HCT116 (cell line): ENCODE data around the gene DYNC2H1.

Source experiments
- CEBPB ChIP-seq: IDR thresholded peaks from 2 replicates; pipeline ENCODE4 v1.6.1; 2012; ENCODE audit warnings: low read depth
- FOSL1 ChIP-seq: IDR thresholded peaks from 2 replicates; pipeline ENCODE4 v1.6.1; 2012; ENCODE audit warnings: low read depth
- MAX ChIP-seq: IDR thresholded peaks from 2 replicates; pipeline ENCODE4 v1.6.1; 2012
- POLR2A ChIP-seq: IDR thresholded peaks from 2 replicates; pipeline ENCODE4 v1.7.0; 2011; ENCODE audit warnings: borderline replicate concordance; ENCODE audit not compliant: insufficient read depth, insufficient read length; ENCODE audit errors: extremely low read depth
- POLR2AphosphoS5 ChIP-seq: IDR thresholded peaks from 2 replicates; pipeline ENCODE4 v1.6.1; 2011; ENCODE audit warnings: mild to moderate bottlenecking, low read depth, low read length, moderate library complexity
- RAD21 ChIP-seq: IDR thresholded peaks from 2 replicates; pipeline ENCODE4 v1.6.1; 2012; ENCODE audit warnings: low read depth, mild to moderate bottlenecking
- REST ChIP-seq: IDR thresholded peaks from 2 replicates; pipeline ENCODE4 v1.6.1; 2012; ENCODE audit warnings: low read depth
- SIN3A ChIP-seq: IDR thresholded peaks from 2 replicates; pipeline ENCODE4 v1.6.1; 2012; ENCODE audit warnings: low read depth
- TCF7L2 ChIP-seq: IDR thresholded peaks from 2 replicates; pipeline ENCODE4 v1.7.0; 2011; ENCODE audit warnings: borderline replicate concordance, inconsistent platforms; ENCODE audit not compliant: insufficient read depth, insufficient read length; ENCODE audit errors: extremely low read depth
- YY1 ChIP-seq: IDR thresholded peaks from 2 replicates; pipeline ENCODE4 v1.6.1; 2011; ENCODE audit warnings: low read length, low read depth, moderate library complexity, mild to moderate bottlenecking; ENCODE audit not compliant: insufficient replicate concordance; ENCODE audit errors: extremely low read depth
- TF ChIP-seq, protein P1 (sequence below), 3 experiments: fragments of 200-600 bp in 1 of 3; sonication (generic) in 1 of 3; IDR thresholded peaks in 2 of 3; conservative IDR thresholded peaks in 1 of 3; 2 replicates each; pipeline ENCODE4 v1.5.1; 2012 to 2017; ENCODE audit warnings: low read depth in 2 of 3, low read length in 2 of 3, antibody characterized with exemption in 1 of 3, borderline replicate concordance in 1 of 3, control low read depth in 1 of 3, mild to moderate bottlenecking in 1 of 3, mixed read lengths in 1 of 3, mixed run types in 1 of 3, moderate library complexity in 1 of 3; ENCODE audit not compliant: insufficient read depth in 1 of 3
- TF ChIP-seq, protein P2 (sequence below): IDR thresholded peaks from 2 replicates; pipeline ENCODE4 v1.6.1; 2012

- TF ChIP-seq, protein P1, sequence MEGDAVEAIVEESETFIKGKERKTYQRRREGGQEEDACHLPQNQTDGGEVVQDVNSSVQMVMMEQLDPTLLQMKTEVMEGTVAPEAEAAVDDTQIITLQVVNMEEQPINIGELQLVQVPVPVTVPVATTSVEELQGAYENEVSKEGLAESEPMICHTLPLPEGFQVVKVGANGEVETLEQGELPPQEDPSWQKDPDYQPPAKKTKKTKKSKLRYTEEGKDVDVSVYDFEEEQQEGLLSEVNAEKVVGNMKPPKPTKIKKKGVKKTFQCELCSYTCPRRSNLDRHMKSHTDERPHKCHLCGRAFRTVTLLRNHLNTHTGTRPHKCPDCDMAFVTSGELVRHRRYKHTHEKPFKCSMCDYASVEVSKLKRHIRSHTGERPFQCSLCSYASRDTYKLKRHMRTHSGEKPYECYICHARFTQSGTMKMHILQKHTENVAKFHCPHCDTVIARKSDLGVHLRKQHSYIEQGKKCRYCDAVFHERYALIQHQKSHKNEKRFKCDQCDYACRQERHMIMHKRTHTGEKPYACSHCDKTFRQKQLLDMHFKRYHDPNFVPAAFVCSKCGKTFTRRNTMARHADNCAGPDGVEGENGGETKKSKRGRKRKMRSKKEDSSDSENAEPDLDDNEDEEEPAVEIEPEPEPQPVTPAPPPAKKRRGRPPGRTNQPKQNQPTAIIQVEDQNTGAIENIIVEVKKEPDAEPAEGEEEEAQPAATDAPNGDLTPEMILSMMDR (IDR thresholded peaks at IDR 0.05 in 2 of 3, conservative IDR thresholded peaks at IDR 0.05 in 1 of 3; ENCODE audit: borderline replicate concordance in 1 of 3, insufficient read depth in 1 of 3, low read depth in 2 of 3, low read length in 2 of 3) = no peak
- TF ChIP-seq, protein P2, sequence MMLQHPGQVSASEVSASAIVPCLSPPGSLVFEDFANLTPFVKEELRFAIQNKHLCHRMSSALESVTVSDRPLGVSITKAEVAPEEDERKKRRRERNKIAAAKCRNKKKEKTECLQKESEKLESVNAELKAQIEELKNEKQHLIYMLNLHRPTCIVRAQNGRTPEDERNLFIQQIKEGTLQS = no peak
- TF ChIP-seq POLR2A = no peak
- TF ChIP-seq TCF7L2 = no peak
- no peak for TF ChIP-seq CEBPB
- no peak for TF ChIP-seq YY1
- TF ChIP-seq SIN3A = no peak
- TF ChIP-seq FOSL1 = no peak
- no peak for TF ChIP-seq REST
- no peak for TF ChIP-seq MAX
- TF ChIP-seq RAD21 = no peak
- no peak for TF ChIP-seq POLR2AphosphoS5
Observed at GRCh38 chr11:103234974-103235373, 125.7 kb downstream of the DYNC2H1 start.
